Right lobe of liver (tissue), 4 donors: ENCODE results near the gene KRT76.

Experiments
- CTCF ChIP-seq, 4 donors: fragments of 200-600 bp in 3 of 4; fragments of 450-650 bp in 1 of 4; IDR thresholded peaks; one replicate each; pipeline versions ENCODE4 v1.5.1 to v1.8.0; 2016 to 2022; ENCODE audit warnings: antibody characterized with exemption in 4 of 4, mild to moderate bottlenecking in 2 of 4
- POLR2A ChIP-seq: fragments of 450-650 bp; IDR thresholded peaks from one replicate; pipeline ENCODE4 v1.6.1; 2017; ENCODE audit warnings: antibody characterized with exemption, mild to moderate bottlenecking
- donor health status: DM: no; HTN: no; CAD: no.
- donor health status: DM: no; HTN: no; CAD: no.
- donor health status: DM: no; HTN: yes; CAD: no.

- TF ChIP-seq CTCF (IDR thresholded peaks at IDR 0.05) = no peak
- TF ChIP-seq POLR2A = no peak
Measured at GRCh38 chr12:52753283-52753682, 23.9 kb downstream of the KRT76 start.
